HG03175 (cell line): ENCODE measurements around the gene INO80E.
"Not testable (repeated sequence)": the region's sequence is repeated elsewhere in the genome, so short reads cannot be mapped to it uniquely, and the experiment has no call there.

Experiments
- ATAC-seq: cut with Tn5 transposase; IDR thresholded peaks from one replicate; pipeline ENCODE4 v1.9.1; 2021; ENCODE audit warnings: mild to moderate bottlenecking, moderate library complexity; ENCODE audit not compliant: unreplicated experiment

The INO80E gene

GRCh38 chr16:29995911-29996765 lies at the start of gene INO80E:
INO80E (plus strand) TSS chr16:29996241; CDS start chr16:29996311, 70 bp downstream.
- ATAC-seq = peak; percentile 95

GRCh38 chr16:29947897-29948296 lies 48.1 kb upstream of the INO80E start:
- ATAC-seq = no peak

GRCh38 chr16:29950806-29951461 lies 45.1 kb upstream of the INO80E start:
- no peak for ATAC-seq

GRCh38 chr16:29951625-29952365 lies 44.2 kb upstream of the INO80E start:
- no peak for ATAC-seq

GRCh38 chr16:29958756-29959155 lies 37.3 kb upstream of the INO80E start:
- ATAC-seq = no peak

GRCh38 chr16:29959293-29959692 lies 36.7 kb upstream of the INO80E start:
- no peak for ATAC-seq

- ATAC-seq = not testable (repeated sequence)
These were observed 36.2 kb upstream of the INO80E start for GRCh38 chr16:29959821-29960220.

GRCh38 chr16:29961127-29961478 lies 34.9 kb upstream of the INO80E start:
- no peak for ATAC-seq

GRCh38 chr16:29961479-29962343 lies 34.3 kb upstream of the INO80E start, which contains the start of gene TMEM219:
TMEM219 (plus strand) TSS chr16:29962079; CDS start chr16:29963144, 1,065 bp downstream.
- ATAC-seq = peak; percentile 85

GRCh38 chr16:29962344-29962994 lies 33.6 kb upstream of the INO80E start:
- ATAC-seq = no peak

- ATAC-seq = no peak
These were observed 32.9 kb upstream of the INO80E start for GRCh38 chr16:29963021-29963743.

- no peak for ATAC-seq
These were observed 27.8 kb upstream of the INO80E start for GRCh38 chr16:29968205-29968604.

GRCh38 chr16:29971304-29971703 lies 24.7 kb upstream of the INO80E start:
- no peak for ATAC-seq

- ATAC-seq = no peak
These were observed 23.5 kb upstream of the INO80E start for GRCh38 chr16:29972500-29972899.

- ATAC-seq = no peak
These were observed 23.1 kb upstream of the INO80E start for GRCh38 chr16:29972992-29973383.

GRCh38 chr16:29973384-29974246 lies 22.4 kb upstream of the INO80E start, which contains the start of gene TAOK2:
TAOK2 (plus strand) TSS chr16:29973868; CDS start chr16:29977773, 3,905 bp downstream.
- peak; percentile 94 for ATAC-seq

- no peak for ATAC-seq
These were observed 21.5 kb upstream of the INO80E start for GRCh38 chr16:29974291-29975133.
